GM19035 (cell line): ENCODE measurements around the gene LEO1.
"Not testable (repeated sequence)": the region's sequence is repeated elsewhere in the genome, so short reads cannot be mapped to it uniquely, and the experiment has no call there.

ENCODE experiments used
- ATAC-seq: cut with Tn5 transposase; IDR thresholded peaks from one replicate; pipeline ENCODE4 v1.9.1; 2021; ENCODE audit not compliant: unreplicated experiment

Gene LEO1

DNA sequence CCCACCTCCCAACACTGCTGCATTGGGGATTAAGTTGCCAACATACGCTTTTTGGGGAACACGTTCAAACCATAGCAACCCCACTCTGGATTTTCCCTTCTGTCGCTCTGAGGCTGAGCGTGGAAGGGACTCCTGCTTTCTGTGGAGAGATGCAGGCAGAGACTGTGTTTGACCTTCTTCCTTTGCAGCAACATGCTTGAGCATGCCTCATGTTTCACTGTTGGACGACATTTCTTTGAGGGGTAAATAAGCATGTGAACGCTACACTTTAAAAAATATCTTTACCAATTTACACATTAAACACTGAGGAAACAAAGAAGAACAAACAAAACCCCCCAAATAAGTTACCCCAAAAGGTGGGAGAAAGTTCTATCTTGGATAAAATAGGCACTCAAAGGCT is 33.2 kb upstream of the LEO1 start:
- no peak for ATAC-seq

DNA sequence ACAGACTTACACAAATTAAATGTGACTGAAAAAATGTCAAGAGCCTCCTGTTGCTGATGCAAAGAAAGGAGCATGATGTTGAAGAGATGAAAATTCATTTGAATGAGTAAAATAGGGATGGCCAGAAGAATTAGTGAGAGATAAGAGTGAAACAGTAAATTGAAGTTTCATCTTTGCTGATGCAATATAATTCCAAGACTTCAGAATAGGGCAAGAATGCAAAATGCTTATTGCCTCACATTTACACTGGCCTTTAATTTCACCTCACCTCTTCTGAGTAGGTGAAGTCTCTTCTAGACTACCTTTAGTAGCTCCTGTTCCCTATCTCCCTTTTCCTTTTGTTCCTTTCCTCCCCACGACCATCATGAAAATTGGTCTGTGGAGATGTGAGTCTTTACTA is 32.1 kb upstream of the LEO1 start:
- no peak for ATAC-seq

DNA sequence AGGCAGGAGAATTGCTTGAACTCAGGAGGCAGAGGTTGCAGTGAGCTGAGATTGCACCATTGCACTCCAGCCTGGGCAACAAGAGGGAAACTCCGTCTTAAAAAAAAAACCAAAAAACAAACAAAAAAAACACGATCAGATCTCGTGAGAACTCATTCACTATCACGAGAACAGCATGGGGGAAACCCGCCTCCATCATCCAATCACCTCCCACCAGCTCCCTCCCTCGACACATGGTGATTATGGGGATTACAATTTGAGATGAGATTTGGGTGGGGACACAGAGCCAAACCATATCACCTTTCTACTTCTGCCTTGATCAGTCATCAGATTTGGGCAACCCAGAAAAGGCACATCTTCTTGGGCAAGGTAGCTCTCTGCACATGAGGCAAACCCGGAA is 31.5 kb upstream of the LEO1 start:
- not testable (repeated sequence) for ATAC-seq

DNA sequence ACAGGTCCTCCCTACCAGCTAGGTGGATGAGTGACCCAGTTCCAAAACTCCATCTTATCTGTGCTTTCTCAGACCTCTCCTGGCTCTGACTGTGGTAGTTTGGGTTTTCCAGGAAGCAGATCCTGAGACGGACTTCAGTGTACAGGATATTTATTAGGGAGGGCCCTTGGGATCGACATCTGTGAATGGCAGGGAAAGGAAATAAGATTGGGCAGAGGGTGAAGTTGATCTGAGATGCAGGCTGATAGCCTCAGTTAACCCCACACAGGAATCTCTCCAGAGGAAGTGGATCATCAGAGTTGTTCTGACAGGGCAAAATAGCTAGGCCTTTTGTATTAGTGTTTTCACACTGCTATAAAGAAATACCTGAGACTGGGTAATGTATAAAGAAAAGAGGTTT is 30.8 kb upstream of the LEO1 start:
- ATAC-seq = no peak

DNA sequence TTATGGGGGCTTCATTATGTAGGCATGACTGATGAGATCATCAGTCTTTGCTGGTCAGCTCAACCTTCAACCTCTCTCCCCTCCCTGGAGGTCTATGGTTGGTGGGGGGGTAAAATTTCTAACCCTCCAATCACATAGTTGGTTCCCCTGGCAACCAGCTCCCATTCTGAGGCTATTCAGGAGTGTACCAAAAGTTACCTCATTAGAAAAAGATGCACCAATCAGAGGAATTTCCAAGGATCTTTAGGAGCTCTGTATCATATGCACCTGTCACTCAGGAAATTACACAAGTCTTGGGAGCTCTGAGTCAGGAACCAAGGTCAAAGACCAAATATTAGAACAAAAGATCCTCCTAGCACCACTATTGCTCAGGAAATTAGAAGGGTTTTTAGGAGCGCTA is 21.4 kb upstream of the LEO1 start:
- no peak for ATAC-seq

DNA sequence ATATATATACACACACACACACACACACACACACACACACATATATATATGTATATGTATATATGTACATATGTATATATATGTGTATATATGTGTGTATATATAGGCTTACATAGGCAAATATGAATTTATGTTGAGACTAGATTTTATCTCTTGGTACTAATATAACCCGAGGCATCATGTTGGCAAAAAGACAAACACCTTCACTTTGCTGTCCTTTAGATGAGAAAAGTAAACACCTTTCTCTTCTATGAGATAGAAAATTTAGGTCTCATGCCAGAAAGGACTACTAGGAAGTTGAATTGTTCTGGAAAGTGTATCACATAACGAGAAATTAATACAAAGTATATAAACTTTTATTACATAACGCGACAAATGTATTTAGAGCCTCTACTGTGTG is 19.6 kb upstream of the LEO1 start:
- no peak for ATAC-seq

DNA sequence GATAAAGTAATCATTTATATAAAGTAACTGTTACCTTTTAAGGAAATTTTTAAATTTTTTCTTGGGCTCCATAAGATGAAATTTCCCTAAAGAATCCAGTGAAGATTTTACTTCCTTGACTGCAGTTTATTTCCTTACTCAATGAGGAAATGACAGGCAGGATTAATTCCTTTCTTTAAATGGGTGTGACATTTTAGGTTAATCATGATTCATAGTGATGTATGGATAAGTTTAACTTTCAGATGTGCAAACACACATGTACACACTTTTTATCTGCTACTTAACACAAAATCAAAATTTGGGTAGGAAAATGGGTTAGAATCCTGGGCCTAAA is 11.2 kb upstream of the LEO1 start:
- ATAC-seq = no peak

DNA sequence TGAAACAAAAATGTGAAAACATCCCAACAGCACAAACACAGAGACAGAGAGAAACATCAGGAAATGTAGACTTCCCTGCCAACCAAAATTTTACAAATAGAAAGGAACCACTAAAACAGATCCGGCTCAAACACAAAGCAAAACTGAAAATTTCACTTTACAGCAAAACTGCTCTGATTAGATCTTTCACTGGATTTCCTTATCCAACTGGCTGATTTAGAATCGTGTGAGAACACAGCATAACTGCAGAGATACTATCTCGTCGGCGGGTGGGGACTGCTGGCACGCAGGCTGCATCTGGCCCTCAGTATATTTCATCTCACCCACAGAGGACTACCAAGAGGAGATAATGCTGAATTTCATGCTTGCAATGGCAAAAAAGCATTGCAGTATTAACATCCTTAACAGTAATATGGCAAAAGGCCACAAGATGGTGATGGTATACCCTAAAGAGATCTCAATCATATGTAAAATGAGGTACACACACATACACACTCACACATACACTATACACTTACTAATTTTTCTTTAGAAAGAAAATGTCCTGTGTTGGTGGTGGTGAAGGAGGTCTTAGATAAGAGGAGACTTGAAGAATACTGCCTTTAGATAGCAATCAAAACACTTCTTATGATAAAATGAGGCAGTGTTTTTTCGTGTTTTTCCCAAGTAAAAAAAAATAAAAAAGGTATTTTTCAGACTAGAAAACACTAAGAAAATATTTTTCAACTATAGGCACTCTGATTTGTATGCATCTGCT is 10.6 kb upstream of the LEO1 start:
- ATAC-seq = peak; percentile 93

DNA sequence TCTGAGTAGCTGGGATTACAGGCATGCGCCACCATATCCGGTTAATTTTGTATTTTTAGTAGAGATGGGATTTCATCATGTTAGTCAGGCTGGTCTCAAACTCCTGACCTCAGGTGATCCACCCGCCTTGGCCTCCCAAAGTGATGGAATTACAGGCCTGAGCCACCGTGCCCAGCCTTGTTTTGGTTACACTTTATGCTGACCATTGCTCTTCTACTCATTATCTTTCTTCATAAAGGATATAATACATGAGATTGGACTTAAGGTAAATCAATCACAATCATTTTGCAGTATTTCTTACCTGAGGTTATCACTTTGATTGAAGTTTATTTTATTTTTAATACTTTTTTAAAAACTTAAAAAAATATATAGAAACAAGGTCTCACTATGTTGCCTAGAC is 2.2 kb upstream of the LEO1 start:
- ATAC-seq = no peak

DNA sequence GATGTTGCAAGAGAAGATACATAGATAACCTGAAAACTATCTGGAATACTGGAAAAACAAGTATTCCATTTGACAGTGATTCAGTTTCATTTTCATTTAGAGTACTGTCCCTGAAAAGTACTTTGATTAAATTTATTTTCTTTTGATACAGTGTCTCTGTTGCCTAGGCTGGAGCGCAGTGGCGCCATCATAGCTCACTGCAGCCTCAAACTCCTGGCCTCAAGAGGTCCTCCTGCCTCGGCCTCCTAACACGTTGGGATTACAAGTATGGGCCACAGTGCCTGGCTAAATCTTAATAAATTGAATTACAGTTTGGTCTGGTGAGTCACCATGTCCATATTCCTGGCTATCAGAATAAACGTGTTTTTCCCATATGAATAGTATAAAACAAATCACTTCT is 1.6 kb upstream of the LEO1 start:
- ATAC-seq = no peak

DNA sequence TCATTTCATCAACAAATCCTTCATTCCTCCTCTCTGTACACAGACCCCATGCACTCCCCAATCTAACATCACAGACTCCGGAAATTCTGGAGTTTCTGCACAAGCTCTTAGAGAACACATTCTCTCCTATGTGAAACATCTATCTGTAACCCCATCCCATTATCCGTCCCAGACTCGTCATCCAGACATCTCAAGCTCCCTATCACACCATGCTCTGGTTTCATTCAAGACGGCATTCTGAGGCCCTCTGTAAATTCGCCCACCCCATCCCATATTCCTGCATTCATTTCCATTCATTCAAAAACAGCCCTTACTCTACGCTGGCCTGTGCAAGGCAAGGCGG is 575 bp downstream of the LEO1 start:
- ATAC-seq = peak; percentile 10

DNA sequence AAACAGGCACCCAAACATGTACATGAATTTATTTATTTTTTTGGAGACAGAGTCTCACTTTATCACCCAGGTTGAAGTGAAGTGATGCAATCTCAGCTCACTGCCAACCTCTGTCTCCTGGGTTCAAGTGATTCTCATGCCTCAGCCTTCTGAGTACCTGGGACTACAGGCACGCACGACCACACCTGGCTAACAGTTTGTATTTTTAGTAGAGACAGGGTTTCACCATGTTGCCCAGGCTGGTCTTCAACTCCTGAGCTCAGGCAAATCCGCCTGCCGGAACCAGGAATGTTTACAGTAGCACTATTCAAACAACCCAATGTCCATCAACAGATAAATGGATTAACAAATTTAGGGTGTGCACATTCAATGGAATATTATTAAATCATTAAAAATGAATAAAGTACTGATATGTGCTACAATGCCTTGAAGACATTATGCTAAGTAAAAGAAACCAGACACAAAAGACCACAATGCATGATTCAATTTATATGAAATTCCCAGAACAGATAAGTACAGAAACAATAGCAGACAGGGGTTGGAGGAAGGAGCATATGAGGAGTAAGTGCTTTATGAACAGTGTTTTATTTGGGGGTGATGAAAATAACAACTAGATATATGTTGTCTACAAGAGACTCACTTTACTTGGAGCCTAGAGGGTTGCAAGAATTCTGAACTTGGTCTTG is 1.3 kb downstream of the LEO1 start:
- no peak for ATAC-seq

DNA sequence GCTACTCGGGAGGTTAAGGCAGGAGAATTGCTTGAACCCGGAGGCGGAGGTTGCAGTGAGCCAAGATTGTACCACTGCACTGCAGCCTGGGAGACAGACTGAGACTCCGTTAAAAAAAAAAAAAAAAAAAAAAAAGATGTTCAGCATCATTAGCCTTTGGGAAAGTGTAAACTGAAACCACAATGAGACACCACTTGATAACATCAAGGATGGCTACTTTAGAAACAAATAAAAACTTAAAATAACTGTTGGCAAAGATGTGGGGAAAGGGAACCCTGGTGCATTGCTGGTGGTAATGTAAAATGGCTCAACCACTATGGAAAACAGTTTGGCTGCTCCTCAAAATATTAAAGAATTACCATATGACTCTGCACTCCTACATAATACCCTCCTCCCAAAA is 1.9 kb downstream of the LEO1 start:
- no peak for ATAC-seq

DNA sequence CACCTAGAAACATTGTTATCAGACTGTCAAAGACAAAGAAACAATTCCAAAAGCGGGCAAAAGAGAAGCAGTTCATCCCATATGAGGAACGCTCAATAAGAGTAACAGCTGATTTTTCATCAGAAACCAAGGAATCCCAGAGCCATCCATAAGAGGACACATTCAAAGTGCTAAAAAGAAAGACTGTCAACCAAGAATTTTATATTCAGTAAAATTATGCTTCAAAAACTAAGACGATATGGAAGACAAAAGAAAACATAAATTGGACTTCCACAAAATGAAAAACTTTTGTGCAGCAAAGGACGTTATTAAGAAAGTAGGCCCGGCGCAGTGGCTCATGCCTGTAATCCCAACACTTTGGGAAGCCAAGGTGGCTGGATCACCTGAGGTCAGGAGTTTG is 4.0 kb downstream of the LEO1 start:
- no peak for ATAC-seq

DNA sequence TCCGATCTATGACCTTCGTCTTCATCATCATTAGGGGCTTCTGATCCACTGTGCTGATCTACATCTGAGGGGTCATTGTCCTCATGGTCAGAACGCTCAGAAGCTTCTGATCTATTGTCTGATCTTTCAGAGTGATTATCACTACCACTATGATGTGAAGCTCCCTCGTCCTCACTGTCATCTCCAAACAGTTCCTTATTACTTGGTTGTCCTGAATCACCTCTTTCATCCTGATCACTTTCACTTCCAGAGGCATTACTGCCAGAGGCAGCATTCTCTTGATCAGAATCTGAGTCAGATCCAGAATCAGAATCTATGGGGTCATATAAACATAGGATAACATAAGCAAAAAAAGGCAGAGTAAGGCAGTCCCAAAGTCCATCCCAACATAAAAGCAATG is 5.4 kb downstream of the LEO1 start:
- ATAC-seq = no peak

DNA sequence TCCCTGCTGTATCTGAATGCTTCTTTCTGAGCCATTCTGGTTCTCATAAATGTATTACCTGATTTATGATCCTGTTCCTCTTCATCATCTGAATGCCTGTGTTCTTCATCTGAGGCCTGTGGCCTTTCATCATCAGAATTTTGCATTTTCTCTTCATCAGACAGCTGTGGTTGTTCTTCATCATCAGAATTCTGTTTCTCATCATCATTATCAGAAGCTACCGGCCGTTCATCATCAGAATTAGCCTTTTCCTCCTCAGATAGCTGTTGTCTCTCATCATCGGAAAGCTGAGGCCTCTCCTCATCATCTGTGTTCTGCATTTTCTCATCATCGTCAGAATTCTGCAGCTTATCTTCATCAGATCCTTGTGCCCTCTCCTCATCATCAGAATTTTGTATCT is 5.9 kb downstream of the LEO1 start:
- ATAC-seq = no peak

DNA sequence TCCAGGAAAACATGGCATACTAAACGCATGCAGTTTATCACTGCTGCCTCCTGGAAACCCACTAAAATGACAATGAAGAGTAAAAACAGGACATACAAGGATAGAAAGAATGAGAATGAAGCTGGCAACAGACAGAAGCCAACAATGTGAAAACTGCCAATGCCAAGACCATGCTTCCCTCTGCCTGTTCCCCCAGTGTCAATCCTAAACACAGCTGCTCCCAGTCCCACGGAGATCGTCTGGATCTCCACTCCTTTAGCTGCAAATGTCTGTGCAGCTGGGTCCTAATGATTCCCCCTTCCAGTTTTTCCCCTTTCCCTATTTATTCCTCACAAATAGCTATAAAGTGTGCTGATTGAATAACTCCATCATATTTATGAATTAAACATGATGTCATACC is 16.1 kb downstream of the LEO1 start:
- no peak for ATAC-seq

DNA sequence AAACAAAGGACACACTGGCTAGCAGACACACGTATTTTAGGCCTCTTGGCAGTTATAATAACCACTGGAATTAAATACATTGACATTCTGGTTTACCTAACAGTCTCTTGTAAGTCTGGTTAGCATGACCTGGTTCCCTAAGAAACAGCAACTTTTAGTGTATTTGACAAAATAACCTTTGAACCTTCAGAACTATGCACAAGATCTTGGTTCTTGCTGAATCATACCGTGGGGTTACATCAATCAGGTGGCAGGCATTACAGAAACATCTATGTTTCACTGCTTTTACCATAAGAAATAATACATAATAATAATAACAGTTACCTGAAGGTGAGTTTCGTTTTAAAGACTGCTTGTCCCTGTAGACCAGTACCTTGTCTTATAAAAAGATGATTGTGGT is 18.8 kb downstream of the LEO1 start:
- ATAC-seq = no peak

DNA sequence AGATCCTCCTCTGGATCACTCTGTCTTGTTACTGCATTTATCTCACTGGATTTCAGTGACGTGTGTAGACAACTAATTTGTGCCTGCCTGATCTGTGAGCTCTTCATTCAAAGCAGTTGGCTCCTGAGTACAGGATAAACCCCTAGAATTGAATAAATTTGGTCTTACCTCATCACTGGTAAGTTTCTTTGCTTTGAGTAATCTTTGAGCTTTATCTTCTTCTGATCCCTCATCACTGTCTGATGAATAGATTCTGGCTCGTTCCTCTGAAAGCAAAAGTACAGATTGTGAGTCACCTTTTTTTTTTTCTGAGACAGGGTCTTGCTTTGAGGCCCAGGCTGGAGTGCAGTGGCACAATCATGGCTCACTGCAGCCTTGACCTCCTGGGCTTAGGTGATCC is 24.5 kb downstream of the LEO1 start:
- no peak for ATAC-seq

DNA sequence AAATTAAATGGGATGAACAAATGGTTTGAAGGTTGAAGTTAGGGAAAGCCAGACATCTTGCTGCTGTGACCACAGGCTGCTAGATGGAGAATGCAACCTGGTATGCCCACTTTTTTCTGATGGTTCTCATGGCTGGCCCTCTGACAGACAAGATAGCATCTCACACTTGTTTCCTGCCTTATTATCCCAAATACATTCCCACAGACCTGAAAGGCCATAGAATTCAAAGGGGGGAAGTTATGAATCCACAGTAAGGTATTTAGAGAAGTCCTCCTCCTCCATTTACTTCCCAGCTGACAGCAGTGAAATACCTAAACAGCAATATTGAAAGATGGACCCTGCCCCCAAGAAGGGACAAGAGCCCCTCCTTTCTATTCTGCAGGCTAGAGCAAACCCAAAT is 32.4 kb downstream of the LEO1 start:
- no peak for ATAC-seq

DNA sequence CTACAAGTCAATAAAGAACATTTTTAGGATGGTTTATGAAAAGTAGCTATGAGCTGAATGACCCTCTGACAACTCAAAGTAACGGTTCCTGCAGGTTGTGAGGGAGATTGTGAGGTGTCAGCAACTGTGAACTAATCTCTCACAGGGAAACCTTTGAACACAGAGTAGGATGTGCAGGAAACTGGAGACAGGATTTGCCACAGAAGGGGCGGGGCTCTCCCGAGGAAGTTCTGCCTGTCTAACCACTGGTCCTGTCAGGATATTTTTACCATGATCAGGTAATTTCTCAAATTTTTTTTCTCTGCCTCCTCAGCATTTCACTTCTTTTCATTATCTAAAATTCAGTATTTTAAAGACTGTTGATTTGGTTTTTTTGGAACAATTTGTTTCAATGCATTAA is 33.3 kb downstream of the LEO1 start:
- ATAC-seq = no peak

DNA sequence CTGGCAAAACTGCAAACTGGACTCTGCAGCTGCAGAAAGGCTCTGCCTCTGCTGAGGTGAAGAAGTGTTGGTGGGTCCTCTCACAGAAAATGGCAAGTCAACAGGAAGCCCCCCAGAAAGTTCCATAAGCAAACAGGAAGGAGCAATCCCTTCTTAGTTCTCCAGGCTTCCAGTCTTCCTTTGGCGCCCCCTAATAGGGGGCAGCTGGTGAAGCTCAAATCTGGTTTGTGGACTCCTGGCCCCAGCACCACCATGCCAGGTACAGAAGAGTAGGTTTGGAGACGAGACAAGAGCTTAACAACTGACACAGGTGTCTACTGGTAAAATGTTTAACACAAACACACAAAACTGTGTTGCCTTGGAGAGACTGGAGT is 35.5 kb downstream of the LEO1 start:
- ATAC-seq = peak; percentile 8

DNA sequence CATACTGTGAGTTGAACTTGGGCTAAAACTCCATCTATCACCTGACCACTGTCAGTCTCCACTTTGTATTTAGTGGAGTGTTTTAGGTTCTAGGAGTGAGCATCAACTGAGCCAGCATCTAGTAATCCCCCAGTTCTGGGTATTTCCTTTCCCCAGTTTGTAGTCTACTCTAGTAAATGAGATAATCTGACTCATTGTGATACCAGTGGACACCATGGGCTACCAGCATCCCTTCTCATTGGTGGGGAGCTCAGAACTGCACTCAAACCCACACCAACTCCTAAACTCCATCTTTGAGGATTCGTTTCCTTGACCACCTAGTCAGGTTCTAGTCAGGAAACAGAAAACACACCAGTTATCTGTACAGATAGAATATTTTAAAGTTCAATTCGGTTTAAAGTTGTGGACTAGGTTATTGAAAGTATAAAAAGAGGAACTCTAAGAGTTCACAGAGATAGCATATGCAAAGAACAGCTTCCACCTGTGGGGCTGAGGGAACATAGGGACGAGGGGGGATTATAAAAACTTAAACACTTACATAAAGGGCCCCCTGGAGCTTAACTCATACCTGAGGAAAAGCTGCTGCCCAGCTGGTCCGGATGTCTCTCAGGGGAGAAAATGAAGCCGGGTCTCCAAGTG is 36.0 kb downstream of the LEO1 start:
- peak; percentile 90 for ATAC-seq
